GM19455 (cell line): Measurements from ENCODE around the gene SEC16A.
A peak's percentile ranks its signal among the peaks of the same experiment; 100 is the strongest.

Source experiments
- ATAC-seq: cut with Tn5 transposase; IDR thresholded peaks from one replicate; pipeline ENCODE4 v1.9.1; 2021; ENCODE audit not compliant: unreplicated experiment

Gene SEC16A

DNA sequence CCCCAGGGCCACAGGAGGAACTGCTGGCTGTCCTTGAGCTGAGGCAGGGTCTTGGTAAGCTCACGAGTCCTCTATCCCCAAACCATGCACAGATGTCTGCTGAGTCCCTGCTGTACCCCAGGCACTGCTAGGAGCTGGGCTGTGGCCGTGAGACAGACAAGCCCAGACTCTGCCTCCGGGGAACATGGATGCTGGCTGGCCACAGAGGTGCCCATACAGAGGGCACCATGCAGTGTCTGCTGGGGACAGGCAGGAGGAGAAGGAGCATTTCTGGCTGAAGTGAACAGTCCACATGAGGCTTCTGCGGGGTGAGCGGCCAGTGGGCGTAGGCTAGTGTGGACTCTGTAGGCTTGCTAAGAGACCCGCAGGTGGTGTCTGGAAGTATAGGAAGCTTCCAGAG is 4.8 kb upstream of the SEC16A start:
- no peak for ATAC-seq

- ATAC-seq, result no peak
Observed at GRCh38 chr9:136486823-136487620, 4.2 kb upstream of the SEC16A start.

DNA sequence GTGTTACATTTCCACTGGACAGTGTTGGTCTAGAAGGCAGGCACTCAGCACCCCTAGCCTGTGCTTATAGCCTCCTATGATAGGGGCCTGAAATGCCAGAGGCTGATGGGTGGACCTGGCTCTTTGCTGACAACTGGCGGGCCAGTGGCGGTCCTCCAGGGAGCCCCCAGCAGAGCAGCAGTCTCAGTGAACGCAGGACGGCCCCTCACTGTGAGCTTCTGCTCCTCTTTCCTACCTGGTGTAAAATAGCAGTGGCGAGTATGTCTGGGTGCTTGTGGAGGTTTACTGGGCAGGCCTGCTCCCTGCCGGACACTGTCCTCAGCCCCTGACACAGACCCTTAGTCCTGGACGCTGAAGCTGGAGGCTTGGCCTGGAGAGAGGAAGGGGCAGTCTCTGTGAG is 3.3 kb upstream of the SEC16A start:
- no peak for ATAC-seq

DNA sequence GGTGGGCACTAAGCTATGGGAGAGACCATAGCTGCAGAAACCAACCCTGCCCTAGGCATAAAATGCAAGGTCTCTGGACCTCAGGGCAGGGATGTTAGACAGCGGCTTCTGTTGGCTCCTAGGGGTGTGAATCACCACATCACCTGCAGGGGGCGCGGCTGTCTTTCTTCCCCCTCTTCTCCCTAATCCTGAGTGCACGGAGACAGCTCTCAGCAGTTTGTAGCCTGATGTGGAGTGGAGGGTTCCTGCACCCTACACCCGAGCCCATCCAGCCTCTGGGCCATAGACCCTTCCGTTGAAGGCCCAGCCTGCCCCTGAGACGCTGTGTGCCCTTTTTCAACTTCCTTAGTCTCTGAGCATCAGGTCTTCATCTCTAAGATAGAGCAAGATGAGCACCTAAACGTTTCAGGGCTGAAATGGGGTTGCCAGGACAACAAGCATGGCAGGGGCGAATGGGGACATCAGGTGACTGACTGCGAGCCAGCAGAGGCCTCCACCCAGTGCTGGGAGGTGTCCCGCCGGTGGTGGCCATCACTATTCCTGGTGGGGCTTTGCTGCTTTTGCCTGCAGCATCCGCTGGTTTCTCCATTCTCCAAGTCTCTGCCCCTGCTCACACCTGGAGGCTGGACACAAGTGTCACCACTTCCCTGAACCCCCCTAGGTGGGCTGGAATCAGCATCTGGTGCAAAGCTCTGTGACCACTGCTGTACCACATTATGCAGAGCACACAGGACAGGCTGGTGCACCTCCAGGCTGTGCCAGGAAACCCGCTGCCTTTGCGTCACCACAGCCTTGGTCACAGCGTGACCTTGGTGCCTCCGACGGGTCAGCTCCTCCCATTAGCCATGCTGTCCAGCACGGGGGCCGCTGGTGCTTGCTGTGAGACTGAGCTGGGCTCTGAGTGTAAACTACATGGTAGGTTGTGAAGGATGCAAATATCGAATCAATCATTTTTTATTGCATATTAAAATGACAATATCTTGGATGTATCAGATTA is 2.5 kb upstream of the SEC16A start:
- no peak for ATAC-seq

GRCh38 chr9:136484153-136485048 is 1.6 kb upstream of the SEC16A start:
- no peak for ATAC-seq

GRCh38 chr9:136483589-136484152 is 831 bp upstream of the SEC16A start:
- peak; percentile 58 for ATAC-seq

DNA sequence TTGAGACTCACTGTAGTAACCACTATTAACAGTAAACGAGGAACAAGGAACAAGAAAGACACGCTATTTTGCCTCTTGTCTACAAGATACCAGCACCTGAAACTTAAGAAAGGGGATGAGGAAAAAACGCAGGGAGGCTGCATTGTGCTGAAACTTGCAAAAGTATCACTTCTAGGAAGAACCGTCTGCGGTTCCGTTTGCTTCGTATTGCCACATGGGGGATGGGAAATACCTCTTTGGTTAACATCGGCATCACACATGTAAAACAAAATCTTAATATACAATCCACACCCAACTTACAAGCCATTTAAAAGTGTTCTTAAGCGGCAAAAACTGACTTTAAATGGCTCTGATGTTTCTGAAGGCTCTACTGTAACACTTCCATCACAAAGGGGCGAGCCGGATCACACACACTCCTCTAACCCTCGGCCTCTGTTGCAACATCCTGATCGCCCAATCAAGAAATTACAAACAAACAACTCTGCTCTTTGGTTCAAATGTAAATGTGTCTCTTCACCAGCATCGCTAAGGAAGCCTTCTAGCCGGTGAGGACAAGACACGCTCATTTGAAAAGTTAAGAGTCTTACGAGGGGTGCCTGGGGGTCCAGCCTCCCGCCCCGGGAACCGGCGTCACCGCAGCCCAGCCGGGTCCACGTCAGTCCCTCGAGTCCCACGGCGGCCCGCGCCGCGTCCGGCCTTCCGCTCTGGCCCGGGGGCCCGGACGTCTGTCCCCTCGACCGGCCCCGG is 621 bp downstream of the SEC16A start:
- peak; percentile 2 for ATAC-seq

GRCh38 chr9:136481558-136481957 is 1.3 kb downstream of the SEC16A start:
- no peak for ATAC-seq

DNA sequence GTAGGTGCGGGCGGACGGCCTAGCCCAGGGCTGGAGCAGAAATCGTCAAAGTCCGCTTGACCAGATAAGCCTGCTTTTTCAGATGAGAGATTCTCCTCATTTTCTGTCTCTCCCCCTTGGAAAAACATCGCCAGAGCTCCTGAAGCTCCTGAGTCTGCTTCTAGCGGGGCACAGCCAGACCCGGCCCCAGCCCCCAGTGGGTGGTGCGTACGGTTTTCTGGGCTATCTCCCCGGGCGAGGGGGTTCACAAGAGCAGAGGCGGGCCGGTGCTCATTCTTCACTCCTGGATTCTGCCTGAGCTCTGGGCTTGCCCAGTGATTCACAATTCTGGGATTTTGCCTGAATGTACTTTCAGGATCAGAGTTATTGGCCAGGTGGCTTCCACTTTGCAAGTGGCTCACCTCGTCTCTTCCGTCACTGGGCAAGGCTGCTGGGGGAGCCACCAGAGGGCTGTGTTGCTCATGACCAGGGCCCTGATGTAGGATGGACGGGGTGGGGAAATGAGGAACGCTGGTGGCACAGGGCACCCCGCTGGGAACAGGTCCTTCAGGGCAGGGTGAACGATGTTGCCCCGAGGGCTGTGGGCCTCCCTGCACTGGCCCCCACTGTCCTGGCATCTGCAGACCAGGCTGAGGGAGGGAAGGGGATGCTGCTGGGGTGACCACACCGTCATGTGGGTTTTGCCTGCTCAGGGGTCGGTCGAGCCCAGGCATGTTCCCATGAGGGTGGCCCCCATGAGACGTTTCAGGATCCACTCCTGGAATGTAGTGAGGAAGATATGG is 6.3 kb downstream of the SEC16A start:
- ATAC-seq, result no peak

DNA sequence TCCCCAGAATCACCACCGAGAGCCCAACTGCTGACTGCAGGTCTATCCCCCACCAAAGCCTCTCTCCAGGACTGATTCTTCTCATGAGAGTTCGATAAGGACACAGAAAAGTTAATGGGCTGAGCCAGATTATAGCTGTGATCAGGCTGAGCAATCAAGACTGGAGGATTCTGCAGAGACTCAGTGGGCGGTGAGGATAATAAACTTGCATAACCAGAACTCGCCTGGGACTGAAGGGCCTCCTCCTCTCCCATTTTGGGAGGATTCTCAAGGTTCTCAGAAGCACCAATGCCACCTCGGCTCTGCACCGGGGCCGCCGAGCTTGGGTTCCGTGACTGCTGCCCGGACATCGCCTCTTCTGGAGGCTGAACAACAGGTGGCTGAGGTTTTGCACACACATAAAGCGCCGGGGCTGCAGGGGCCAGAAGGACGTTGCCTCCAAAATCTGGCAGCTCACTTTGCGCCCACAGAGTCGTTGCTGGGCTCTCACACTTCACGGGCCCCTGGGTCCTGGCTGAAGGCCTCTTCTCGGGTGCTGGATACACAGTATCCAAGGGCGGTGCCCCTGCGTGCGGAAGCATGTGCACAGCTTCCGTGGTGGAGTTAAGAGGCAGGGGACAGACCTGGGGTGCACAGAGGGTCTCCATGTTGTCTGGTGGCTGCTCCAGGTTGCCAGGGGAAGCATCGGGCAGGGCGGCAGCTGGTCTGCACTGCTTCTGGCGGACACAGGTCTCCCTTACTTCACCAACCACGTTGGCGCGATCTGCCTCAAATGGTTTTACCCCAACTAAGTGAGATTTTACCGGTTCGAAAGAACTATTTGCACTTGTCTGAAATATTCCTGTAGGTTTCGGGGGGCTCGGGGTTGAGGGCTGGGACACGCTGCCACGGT is 7.6 kb downstream of the SEC16A start:
- ATAC-seq, result no peak

DNA sequence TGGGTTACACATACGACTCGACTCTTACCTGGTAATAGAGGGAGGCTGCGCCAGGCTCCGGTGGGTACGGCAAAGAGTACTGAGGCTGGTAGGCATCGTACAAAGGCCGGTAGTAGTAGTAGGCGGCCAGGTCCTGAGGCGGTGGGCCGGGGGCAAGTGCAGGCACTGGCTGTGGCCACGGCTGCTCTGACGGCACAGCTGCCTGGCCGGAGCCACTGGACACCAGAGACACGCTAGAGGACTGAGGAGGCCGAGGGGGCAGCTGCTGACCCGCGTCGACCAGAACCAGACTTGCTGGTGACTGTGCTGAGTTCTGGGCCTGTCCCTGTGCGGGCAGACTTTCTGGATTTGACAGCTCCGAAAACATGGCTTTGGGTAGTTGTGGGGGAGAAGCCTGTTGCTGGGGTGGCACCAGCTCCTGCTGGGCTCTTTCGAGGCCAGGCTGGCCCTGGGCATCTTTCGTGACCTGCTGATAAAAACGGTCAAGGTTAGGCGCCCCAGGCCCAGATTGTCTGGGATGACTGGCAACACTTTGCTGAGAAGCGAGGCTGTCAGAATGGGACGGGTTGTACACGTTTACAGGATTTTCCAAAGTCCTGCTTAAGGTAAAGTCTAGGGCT is 8.7 kb downstream of the SEC16A start:
- no peak for ATAC-seq

GRCh38 chr9:136473354-136473721 is 9.5 kb downstream of the SEC16A start:
- ATAC-seq, result no peak

GRCh38 chr9:136472640-136473353 is 10.0 kb downstream of the SEC16A start:
- no peak for ATAC-seq

- ATAC-seq, result no peak
Observed at GRCh38 chr9:136471802-136472487, 10.9 kb downstream of the SEC16A start.

DNA sequence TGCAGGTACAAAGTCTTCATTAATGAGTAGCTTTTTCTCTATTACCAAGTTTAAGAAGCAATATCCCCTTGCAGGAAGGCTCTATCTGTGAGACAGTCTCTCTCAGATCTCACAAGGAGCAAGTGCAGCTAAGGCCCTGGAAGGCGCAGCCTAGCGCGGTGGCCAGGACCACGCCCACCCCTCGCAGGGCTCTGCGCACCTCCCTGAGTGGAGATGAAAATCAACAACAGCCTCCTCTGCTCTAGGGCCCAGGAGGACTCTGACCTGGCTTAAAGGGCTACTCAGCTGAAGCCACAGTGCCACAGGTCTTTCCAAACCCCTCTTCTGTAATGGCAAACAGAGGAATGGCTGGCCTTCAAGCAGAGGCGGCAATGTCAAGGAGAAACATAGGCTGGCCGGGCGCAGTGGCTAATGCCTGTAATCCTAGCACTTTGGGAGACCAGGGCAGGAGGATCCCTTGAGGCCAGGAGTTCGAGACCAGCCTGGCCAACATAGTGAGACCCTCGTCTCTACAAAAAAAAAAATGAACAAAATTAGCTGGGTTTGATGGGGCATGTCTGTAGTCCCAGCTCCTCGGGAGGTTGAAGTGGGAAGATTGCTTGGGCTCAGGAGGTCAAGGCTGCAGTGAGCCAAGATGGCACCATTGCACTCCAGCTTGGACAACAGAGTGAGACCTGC is 11.9 kb downstream of the SEC16A start:
- ATAC-seq, result no peak

DNA sequence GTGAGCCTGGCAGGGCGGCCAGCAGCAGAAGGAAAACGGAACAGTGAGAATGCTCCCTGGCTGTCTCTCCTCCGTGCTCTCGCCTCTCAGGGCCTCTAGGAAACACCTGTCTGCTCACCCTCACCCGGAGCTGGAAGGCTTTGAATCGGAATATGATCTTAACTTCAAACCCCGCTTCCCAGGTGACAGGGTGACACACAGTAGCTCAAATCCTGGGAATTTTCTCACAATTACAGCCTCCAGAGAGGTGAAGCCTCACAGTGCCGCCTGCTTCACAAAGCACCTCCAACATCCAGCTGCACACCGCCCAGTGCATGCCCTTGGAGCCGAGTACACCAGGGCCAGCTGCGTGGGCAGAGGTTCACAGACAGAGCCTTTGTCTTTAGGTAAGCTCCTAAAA is 12.5 kb downstream of the SEC16A start:
- ATAC-seq, result no peak
